Measurements from ENCODE around the gene IGFBP4. TPM values are rescaled to one million over a fixed set of nuclear protein-coding genes. Genes with fewer than 3 reads are reported as not detected.

IGFBP4 gene
- total and polyA plus RNA-seq, 2 of the 13 experiments (the other 11 are each of a cell fraction or from before 2014, with no cell fraction given) = 4.1 to 49.0 TPM

GRCh38 chr17:40448639-40449261, 5.5 kb downstream of the IGFBP4 start (continued):
- TF ChIP-seq, protein P1, sequence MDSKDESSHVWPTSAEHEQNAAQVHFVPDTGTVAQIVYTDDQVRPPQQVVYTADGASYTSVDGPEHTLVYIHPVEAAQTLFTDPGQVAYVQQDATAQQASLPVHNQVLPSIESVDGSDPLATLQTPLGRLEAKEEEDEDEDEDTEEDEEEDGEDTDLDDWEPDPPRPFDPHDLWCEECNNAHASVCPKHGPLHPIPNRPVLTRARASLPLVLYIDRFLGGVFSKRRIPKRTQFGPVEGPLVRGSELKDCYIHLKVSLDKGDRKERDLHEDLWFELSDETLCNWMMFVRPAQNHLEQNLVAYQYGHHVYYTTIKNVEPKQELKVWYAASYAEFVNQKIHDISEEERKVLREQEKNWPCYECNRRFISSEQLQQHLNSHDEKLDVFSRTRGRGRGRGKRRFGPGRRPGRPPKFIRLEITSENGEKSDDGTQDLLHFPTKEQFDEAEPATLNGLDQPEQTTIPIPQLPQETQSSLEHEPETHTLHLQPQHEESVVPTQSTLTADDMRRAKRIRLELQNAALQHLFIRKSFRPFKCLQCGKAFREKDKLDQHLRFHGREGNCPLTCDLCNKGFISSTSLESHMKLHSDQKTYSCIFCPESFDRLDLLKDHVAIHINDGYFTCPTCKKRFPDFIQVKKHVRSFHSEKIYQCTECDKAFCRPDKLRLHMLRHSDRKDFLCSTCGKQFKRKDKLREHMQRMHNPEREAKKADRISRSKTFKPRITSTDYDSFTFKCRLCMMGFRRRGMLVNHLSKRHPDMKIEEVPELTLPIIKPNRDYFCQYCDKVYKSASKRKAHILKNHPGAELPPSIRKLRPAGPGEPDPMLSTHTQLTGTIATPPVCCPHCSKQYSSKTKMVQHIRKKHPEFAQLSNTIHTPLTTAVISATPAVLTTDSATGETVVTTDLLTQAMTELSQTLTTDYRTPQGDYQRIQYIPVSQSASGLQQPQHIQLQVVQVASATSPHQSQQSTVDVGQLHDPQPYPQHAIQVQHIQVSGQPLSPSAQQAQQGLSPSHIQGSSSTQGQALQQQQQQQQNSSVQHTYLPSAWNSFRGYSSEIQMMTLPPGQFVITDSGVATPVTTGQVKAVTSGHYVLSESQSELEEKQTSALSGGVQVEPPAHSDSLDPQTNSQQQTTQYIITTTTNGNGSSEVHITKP (CRISPR knock-in tag; IDR thresholded peaks at IDR 0.05; ENCODE audit: low read depth) = peak; percentile 63
- TF ChIP-seq, protein P2, sequence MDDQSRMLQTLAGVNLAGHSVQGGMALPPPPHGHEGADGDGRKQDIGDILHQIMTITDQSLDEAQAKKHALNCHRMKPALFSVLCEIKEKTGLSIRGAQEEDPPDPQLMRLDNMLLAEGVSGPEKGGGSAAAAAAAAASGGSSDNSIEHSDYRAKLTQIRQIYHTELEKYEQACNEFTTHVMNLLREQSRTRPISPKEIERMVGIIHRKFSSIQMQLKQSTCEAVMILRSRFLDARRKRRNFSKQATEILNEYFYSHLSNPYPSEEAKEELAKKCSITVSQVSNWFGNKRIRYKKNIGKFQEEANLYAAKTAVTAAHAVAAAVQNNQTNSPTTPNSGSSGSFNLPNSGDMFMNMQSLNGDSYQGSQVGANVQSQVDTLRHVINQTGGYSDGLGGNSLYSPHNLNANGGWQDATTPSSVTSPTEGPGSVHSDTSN (CRISPR knock-in tag; IDR thresholded peaks at IDR 0.05; ENCODE audit: borderline replicate concordance) = no peak
- no peak; the same call in 1 of the 2 replicates for TF ChIP-seq ZNF281 (CRISPR knock-in tag; IDR thresholded peaks at IDR 0.05; ENCODE audit: borderline replicate concordance)
- TF ChIP-seq, protein P3, sequence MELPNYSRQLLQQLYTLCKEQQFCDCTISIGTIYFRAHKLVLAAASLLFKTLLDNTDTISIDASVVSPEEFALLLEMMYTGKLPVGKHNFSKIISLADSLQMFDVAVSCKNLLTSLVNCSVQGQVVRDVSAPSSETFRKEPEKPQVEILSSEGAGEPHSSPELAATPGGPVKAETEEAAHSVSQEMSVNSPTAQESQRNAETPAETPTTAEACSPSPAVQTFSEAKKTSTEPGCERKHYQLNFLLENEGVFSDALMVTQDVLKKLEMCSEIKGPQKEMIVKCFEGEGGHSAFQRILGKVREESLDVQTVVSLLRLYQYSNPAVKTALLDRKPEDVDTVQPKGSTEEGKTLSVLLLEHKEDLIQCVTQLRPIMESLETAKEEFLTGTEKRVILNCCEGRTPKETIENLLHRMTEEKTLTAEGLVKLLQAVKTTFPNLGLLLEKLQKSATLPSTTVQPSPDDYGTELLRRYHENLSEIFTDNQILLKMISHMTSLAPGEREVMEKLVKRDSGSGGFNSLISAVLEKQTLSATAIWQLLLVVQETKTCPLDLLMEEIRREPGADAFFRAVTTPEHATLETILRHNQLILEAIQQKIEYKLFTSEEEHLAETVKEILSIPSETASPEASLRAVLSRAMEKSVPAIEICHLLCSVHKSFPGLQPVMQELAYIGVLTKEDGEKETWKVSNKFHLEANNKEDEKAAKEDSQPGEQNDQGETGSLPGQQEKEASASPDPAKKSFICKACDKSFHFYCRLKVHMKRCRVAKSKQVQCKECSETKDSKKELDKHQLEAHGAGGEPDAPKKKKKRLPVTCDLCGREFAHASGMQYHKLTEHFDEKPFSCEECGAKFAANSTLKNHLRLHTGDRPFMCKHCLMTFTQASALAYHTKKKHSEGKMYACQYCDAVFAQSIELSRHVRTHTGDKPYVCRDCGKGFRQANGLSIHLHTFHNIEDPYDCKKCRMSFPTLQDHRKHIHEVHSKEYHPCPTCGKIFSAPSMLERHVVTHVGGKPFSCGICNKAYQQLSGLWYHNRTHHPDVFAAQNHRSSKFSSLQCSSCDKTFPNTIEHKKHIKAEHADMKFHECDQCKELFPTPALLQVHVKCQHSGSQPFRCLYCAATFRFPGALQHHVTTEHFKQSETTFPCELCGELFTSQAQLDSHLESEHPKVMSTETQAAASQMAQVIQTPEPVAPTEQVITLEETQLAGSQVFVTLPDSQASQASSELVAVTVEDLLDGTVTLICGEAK (IDR thresholded peaks at IDR 0.05) = no peak
- TF ChIP-seq, protein P3 (CRISPR knock-in tag; IDR thresholded peaks at IDR 0.05) = peak; percentile 55; the same call in 1 of the 2 replicates
- TF ChIP-seq, protein P4, sequence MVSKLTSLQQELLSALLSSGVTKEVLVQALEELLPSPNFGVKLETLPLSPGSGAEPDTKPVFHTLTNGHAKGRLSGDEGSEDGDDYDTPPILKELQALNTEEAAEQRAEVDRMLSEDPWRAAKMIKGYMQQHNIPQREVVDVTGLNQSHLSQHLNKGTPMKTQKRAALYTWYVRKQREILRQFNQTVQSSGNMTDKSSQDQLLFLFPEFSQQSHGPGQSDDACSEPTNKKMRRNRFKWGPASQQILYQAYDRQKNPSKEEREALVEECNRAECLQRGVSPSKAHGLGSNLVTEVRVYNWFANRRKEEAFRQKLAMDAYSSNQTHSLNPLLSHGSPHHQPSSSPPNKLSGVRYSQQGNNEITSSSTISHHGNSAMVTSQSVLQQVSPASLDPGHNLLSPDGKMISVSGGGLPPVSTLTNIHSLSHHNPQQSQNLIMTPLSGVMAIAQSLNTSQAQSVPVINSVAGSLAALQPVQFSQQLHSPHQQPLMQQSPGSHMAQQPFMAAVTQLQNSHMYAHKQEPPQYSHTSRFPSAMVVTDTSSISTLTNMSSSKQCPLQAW (CRISPR knock-in tag; IDR thresholded peaks at IDR 0.05) = peak; percentile 89

Data from HepG2 (cell line).